Measurements from ENCODE around the gene TBL1X.

- TF ChIP-seq POLR2A (IDR thresholded peaks at IDR 0.05; ENCODE audit: low read length) (no peak), GATA1 (IDR thresholded peaks at IDR 0.05; ENCODE audit: low read depth, low read length) (no peak)
Observed at GRCh38 chrX:9447906-9448305, 17.0 kb upstream of the TBL1X start.
